Measurements from ENCODE around the gene PHLPP2. TPM values are rescaled to one million over a fixed set of nuclear protein-coding genes. Genes with fewer than 3 reads are reported as not detected.

The PHLPP2 gene
- total and polyA plus RNA-seq, 10 of the 15 experiments (the other 5 are each of a cell fraction or from before 2014, with no cell fraction given): 1.0 to 13.2 (median 7.0) TPM

GRCh38 chr16:71626858-71627213 lies 97.7 kb downstream of the PHLPP2 start (continued):
- no peak for TF ChIP-seq CHD1 (IDR thresholded peaks at IDR 0.05; ENCODE audit: low read depth, low read length)
- no peak for TF ChIP-seq MTA3 (IDR thresholded peaks at IDR 0.05; ENCODE audit: borderline replicate concordance, low read length)
- no peak for TF ChIP-seq SKIL (IDR thresholded peaks at IDR 0.05; ENCODE audit: low read depth, poor library complexity, severe bottlenecking)
- TF ChIP-seq E2F8 (IDR thresholded peaks at IDR 0.05; ENCODE audit: low read depth, partially characterized antibody): no peak
- no peak for TF ChIP-seq IKZF2 (IDR thresholded peaks at IDR 0.05)
- no peak for TF ChIP-seq DPF2 (IDR thresholded peaks at IDR 0.05)
- no peak for TF ChIP-seq PRDM15 (CRISPR knock-in tag; IDR thresholded peaks at IDR 0.05)
- TF ChIP-seq PAX5 (IDR thresholded peaks at IDR 0.05; ENCODE audit: borderline replicate concordance, low read depth, low read length): no peak

Measured in GM12878 (cell line).